Spinal cord (tissue), 10 donors: ENCODE data around the gene EME1. TPM values are rescaled to one million over a fixed set of nuclear protein-coding genes. Genes with fewer than 3 reads are reported as not detected.
"Not testable (repeated sequence)": the region's sequence is repeated elsewhere in the genome, so short reads cannot be mapped to it uniquely, and the experiment has no call there.

Experiments
- DNase-seq, 6 donors: peaks; one replicate each; pipeline versions ENCODE4 v3.0.0 to v3.0.0-alpha.2; 2013 to 2015; ENCODE audit warnings: low spot score in 6 of 6, low read depth in 4 of 6
- H3K27ac ChIP-seq: one replicate; pipeline ENCODE4 v1.5.1; 2013; ENCODE audit warnings: low read depth, low read length, control low read depth
- H3K27me3 ChIP-seq: one replicate; pipeline ENCODE4 v1.6.1; 2013; ENCODE audit warnings: low read length; ENCODE audit not compliant: control insufficient read depth, insufficient read depth
- H3K36me3 ChIP-seq: one replicate; pipeline ENCODE4 v1.6.1; 2013; ENCODE audit warnings: low read length; ENCODE audit not compliant: control insufficient read depth, insufficient read depth
- H3K4me1 ChIP-seq: one replicate; pipeline ENCODE4 v1.6.1; 2013; ENCODE audit warnings: low read length; ENCODE audit not compliant: control insufficient read depth, insufficient read depth
- H3K4me3 ChIP-seq: one replicate; pipeline ENCODE4 v1.5.1; 2013; ENCODE audit warnings: low read depth, low read length, control low read depth
- H3K9me3 ChIP-seq: one replicate; pipeline ENCODE4 v1.6.1; 2013; ENCODE audit warnings: low read length; ENCODE audit not compliant: control insufficient read depth, insufficient read depth
- WGBS: methylation state at CpG from one replicate; pipeline ENCODE4 v1.1.5; 2013; ENCODE audit warnings: missing lambda C conversion rate; ENCODE audit not compliant: insufficient coverage; 5-methylcytosine and 5-hydroxymethylcytosine counted together
- polyA plus RNA-seq, 2 donors: library from polyadenylated mRNA; unstranded; fragments of 120-200 nt; gene quantifications; one replicate each; pipeline ENCODE4 v1.2.1, GENCODE V29; 2013; ENCODE audit not compliant: insufficient read length in 2 of 2
- total RNA-seq, 2 donors: library from RNA; depleted of rRNA in 1 of 2; stranded (reverse); fragments of 120-200 nt in 1 of 2; fragments of >200 nt in 1 of 2; gene quantifications; one replicate each; pipeline versions ENCODE4 v1.2.3 to v1.2.4, GENCODE V29; 2013 to 2014
- donor health status: healthy.

Gene EME1
- total and polyA plus RNA-seq, 4 donors: 3.1 to 7.5 (median 6.1) TPM

DNA sequence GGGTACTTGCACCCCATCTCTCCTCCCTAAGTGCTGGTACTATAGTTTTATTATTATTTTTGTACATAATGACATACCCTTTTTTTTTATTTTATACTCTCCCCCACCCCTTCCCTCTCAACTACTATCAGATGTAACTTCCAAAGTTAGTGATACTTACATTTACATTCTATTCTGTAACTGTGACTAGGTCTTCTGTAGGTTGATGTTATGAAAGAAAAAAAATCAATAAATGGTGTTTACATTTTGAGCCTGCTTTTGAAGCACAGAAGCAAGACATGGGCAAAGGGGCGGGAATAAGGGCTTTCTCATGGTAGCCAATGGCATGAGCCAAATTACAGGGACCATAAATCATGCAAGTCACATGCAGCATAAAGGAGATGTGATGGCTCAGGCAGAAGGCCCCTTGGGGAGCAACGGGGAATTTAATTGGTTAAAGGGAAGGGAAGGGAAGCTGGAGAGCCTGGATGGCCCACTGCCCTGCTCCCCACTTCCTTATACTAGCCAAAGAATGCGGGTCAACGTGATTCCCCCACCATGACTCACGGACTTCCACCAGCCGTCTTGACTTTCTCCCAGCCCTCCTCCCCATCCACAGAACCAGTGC lies 50.6 kb downstream of the EME1 start:
- WGBS: 89% methylated on average over 4 of the region's 6 CpGs
- H3K9me3 ChIP-seq: no peaks in the 10 kb centered on the region
- no peaks in the 10 kb centered on the region for H3K27me3 ChIP-seq
- no peak for DNase-seq
- no peaks in the 10 kb centered on the region for H3K36me3 ChIP-seq
- H3K27ac ChIP-seq: no peak overlapping the region
- peaks cover 22% of the 10 kb centered on the region for H3K4me1 ChIP-seq
- H3K4me3 ChIP-seq: no peak overlapping the region

DNA sequence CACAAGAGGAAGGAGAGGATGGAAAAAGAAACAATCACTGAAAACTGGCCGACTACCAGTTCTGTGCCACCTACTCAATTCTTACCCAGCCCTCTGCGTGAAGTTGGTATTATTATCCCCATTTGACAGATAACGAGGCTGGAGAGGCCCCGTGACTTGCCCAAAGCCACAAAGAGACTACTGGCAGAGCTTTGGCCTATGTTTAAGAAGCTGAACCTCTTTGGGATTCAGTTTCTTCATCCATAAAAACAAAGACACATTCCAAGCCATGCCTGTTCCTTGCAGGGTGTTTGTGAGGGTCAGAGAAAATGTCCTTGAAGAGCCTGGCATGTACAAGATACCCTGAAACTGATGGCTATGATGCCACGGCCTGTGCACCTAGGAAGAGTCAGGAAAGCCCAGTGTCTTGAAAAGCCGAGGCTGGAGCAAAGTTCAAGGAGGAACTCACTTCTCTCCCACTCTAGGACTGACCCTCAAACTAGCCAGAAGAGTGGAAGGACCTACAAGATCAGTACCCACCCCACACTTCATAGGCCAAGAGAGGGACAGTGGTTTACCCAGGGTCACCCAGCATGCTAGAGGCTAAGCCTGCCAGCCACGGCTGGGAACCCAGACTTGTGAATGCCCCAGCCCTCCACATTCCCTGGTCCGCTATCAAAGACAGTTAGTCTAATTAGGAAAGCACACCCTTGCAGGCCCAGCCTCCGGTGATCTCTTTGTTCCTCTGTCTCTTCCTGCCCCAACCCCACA lies 51.4 kb downstream of the EME1 start:
- no peaks in the 10 kb centered on the region for H3K9me3 ChIP-seq
- no peak overlapping the region for H3K4me3 ChIP-seq
- H3K27me3 ChIP-seq: no peaks in the 10 kb centered on the region
- 91% methylated on average over 6 of the region's 9 CpGs for WGBS
- DNase-seq: no peak
- no peaks in the 10 kb centered on the region for H3K36me3 ChIP-seq
- H3K4me1 ChIP-seq: peaks cover 22% of the 10 kb centered on the region
- H3K27ac ChIP-seq: no peak overlapping the region

GRCh38 chr17:50424996-50425681 lies 52.1 kb downstream of the EME1 start:
- Histone ChIP-seq H3K36me3 (no peaks in the 10 kb centered on the region), H3K27me3 (no peaks in the 10 kb centered on the region), H3K4me1 (peaks cover 22% of the 10 kb centered on the region), H3K27ac (no peak overlapping the region), H3K4me3 (peak overlapping the region; percentile 51), H3K9me3 (no peaks in the 10 kb centered on the region)
- DNase-seq: no peak
- WGBS: 82% methylated on average over 8 of the region's 8 CpGs

GRCh38 chr17:50425682-50426471 lies 52.8 kb downstream of the EME1 start, which contains the start of gene ACSF2:
TSS of gene ACSF2 (plus strand) at chr17:50426218. CDS start at chr17:50426262, 44 bp downstream.
- Histone ChIP-seq H3K4me1 (peaks cover 22% of the 10 kb centered on the region), H3K4me3 (peak within 1 kb of the TSS; percentile 51)

DNA sequence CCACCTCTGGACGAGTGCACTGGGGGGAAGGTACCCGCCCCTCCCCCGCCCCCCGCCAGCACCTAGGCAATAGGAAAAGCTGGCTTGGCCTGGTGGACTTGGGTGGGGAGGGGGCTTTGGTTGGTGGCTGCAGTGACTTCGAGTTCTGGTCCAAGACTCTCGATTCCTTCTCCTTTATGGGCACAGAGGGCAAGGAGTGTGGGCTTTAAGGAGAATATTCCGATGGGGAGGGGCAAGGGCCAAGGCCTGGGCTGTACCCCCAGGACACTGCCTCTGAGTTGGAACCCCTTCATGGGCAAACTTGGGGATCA lies 53.4 kb downstream of the EME1 start:
- Histone ChIP-seq H3K27me3 (no peaks in the 10 kb centered on the region), H3K4me1 (peaks cover 22% of the 10 kb centered on the region), H3K4me3 (peak overlapping the region; percentile 51), H3K9me3 (no peaks in the 10 kb centered on the region), H3K36me3 (no peaks in the 10 kb centered on the region), H3K27ac (peak overlapping the region; percentile 71)
- DNase-seq: no peak
- WGBS: 7% methylated on average over 7 of the region's 7 CpGs

More at GRCh38 chr17:50425682-50426471, 52.8 kb downstream of the EME1 start, which contains the start of gene ACSF2:
- Histone ChIP-seq H3K27ac (peak within 1 kb of the TSS; percentile 71), H3K36me3 (no peaks in the 10 kb centered on the region), H3K27me3 (no peaks in the 10 kb centered on the region), H3K9me3 (no peaks in the 10 kb centered on the region)
- DNase-seq: peak in 1 of 6 donors; percentile 51
- WGBS: 1% methylated on average over 67 of the region's 70 CpGs

GRCh38 chr17:50426814-50427787 lies 54.1 kb downstream of the EME1 start:
- H3K36me3 ChIP-seq: no peaks in the 10 kb centered on the region
- no peaks in the 10 kb centered on the region for H3K9me3 ChIP-seq
- peaks cover 22% of the 10 kb centered on the region for H3K4me1 ChIP-seq
- DNase-seq: peak in 1 of 6 donors; percentile 20
- H3K27ac ChIP-seq: peak overlapping the region; percentile 71
- peak overlapping the region; percentile 51 for H3K4me3 ChIP-seq
- H3K27me3 ChIP-seq: no peaks in the 10 kb centered on the region
- WGBS: 50% methylated on average over 3 of the region's 4 CpGs

- H3K9me3 ChIP-seq, H3K27me3 ChIP-seq, H3K27ac ChIP-seq, H3K36me3 ChIP-seq, H3K4me3 ChIP-seq, DNase-seq: not testable (repeated sequence)
- H3K4me1 ChIP-seq: peaks cover 22% of the 10 kb centered on the region
- 79% methylated on average over 2 of the region's 6 CpGs for WGBS
Observed at GRCh38 chr17:50428126-50428525, 55.1 kb downstream of the EME1 start.

GRCh38 chr17:50428831-50429424 lies 55.9 kb downstream of the EME1 start:
- Histone ChIP-seq H3K36me3 (no peaks in the 10 kb centered on the region), H3K4me1 (peaks cover 22% of the 10 kb centered on the region), H3K9me3 (no peaks in the 10 kb centered on the region), H3K27ac (no peak overlapping the region), H3K4me3 (no peak overlapping the region), H3K27me3 (no peaks in the 10 kb centered on the region)
- DNase-seq: peak in 1 of 6 donors; percentile 29
- 62% methylated on average over 2 of the region's 7 CpGs for WGBS
